NCI-H524 (cell line): ENCODE measurements around the gene KATNB1.
"Not testable (repeated sequence)": the region's sequence is repeated elsewhere in the genome, so short reads cannot be mapped to it uniquely, and the experiment has no call there.

Source experiments
- DNase-seq, 2 experiments: peaks; one replicate each; lab custom pipeline; 2025; lab: John Stamatoyannopoulos, UW

The KATNB1 gene

DNA sequence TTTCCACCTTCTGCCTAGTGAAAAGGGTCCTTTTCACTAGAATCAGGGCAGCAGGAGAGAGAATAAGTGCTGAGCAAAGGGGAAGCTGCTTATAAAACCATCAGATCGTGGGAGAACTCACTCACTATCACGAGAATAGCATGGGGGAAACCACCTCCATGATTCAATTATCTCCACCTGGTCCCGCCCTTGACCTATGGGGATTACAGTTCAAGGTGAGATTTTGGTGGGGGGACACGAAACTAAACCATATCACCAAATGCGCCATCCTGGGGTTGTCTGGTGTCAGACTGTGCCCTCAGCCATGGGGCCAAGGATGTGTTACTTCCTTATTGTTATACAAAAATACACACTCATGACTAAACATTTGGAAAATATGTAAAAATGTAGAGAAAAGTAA lies 10.4 kb upstream of the KATNB1 start:
- DNase-seq: no peak

DNA sequence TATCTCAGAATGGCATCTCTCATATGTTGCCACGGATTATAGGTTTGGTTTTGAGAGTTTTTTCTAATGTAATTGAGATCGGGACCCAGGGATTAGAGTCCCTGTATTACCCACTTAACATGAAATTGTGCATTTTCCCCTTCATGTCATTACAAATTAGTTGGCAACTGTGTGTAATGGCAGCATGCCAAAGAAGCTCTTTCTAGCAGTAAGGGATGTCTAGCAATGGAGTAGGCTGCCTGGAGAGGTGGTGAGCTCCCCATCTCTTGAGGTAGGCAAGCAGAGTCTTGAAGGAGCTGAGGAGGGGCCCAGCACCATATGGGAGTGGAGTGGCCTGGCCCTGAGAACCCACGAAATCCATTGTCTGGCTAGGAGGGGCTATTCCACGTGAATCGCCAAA lies 10.0 kb upstream of the KATNB1 start:
- peak; percentile 34 to 51 for DNase-seq

DNA sequence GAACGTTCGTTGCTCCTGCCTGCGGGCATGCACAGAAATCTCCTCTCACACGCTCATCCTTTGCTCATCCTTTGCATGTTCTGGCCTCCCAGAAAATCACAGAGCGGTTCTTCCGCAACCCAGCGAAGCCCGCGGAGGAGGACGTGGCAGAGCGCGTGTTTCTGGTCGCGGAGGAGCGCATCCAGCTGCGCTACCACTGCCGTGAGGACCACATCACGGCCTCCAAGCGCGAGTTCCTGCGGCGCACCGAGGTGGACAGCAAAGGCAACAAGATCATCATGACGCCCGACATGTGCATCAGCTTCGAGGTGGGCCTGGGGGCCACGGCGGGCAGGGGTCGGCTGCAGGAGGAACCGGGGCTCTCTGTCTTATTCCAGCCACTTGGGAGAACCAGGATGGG lies 9.6 kb upstream of the KATNB1 start:
- DNase-seq: no peak

DNA sequence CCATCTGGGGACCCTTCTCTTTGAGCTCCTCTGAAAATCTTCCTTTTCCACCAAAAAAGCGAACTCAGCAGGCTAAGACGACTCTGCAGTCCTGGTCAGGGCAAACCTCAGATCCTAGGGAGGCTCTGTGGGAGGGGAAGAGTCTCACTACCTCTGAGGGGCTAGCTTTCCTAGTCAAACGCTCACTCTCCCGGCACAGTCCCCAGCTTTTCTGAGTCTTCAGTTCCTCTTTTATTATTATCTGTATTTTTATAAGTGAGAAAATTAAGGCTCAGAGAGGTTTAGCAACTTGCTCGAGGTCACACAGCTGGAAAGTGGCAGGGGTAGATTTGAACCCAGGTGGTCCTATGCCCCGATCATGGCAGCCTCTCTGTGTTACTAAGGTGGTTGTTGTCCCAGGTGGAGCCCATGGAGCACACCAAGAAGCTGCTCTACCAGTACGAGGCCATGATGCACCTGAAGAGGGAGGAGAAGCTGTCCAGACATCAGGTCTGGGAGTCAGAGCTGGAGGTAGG lies 9.1 kb upstream of the KATNB1 start:
- DNase-seq: no peak

DNA sequence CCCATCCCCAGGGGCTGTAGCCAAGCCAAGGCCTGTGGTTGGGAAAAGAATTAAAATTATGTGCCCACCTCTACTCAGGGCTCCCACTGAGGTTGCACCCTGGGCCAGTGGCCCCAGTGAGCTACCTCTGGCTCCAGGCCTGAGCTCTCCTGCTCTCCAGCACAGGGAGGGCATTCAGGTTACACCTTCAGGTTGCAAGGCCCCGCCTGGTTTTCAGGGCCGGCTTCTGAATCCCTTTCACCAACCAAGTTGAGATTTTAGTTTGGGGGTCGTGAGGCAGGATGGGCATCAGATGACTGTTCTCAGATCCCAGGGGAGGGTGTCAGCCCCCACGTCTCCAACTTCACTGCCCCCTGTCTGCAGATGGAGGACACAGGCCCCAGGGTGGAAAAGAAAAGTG lies 8.0 kb upstream of the KATNB1 start:
- no peak for DNase-seq

DNA sequence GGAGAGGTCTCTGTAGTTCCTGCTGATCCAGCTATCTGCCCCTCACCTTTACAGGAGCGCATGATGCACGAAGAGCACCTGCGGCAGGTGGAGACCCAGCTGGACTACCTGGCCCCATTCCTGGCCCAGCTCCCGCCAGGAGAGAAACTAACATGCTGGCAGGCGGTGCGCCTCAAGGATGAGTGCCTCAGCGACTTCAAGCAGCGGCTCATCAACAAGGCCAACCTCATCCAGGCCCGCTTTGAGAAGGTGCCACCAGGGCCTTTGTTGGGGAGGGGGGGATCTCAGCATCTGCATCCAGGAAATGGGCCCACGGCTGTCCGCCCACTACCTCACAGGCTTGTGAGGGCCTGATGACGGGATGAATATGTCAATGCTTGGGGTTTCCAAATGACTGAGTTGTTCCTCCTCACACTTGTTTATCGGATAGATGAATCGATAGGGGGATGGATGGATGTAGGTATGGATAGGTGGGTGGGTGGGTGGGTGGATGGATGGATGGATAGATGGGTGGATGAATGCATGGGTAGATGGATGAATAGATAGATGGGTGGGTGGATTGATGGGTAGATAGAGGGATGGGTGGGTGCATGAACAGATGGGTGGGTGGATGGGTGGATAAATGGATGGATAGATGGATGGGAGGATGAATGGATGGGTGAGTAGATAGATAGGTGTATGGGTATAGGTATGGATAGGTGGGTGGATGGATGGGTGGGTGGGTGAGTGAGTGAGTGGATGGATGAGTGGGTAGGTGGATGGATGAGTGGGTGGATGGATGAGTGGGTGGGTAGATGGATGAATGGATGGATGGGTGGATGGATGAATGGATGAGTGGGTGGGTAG lies 7.0 kb upstream of the KATNB1 start:
- DNase-seq: no peak

DNA sequence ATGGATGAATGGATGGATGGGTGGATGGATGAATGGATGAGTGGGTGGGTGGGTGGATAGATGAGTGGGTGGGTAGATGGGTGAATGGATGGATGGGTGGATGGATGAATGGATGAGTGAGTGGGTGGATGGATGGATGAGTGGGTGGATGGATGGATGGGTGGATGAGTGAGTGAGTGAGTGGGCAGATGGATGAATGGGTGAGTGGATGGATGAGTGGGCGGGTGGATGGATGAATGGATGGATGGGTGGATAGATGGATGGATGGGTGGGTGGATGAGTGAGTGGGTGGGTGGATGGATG lies 6.4 kb upstream of the KATNB1 start:
- no peak for DNase-seq

DNA sequence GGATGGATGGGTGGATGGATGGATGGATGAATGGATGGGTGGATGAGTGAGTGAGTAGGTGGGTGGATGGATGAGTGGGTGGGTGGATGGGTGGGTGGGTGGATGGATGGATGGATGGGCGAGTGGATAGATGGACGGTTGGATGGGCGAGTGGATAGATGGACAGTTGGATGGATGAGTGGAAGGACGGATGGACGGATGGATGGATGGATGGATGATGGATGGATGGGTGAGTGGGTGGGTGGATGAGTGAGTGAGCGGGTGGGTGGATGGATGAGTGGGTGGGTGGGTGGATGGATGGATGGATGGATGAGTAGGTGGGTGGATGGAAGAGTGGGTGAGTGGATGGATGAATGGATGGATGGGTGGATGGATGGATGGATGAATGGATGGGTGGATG lies 5.7 kb upstream of the KATNB1 start:
- DNase-seq: not testable (repeated sequence)

DNA sequence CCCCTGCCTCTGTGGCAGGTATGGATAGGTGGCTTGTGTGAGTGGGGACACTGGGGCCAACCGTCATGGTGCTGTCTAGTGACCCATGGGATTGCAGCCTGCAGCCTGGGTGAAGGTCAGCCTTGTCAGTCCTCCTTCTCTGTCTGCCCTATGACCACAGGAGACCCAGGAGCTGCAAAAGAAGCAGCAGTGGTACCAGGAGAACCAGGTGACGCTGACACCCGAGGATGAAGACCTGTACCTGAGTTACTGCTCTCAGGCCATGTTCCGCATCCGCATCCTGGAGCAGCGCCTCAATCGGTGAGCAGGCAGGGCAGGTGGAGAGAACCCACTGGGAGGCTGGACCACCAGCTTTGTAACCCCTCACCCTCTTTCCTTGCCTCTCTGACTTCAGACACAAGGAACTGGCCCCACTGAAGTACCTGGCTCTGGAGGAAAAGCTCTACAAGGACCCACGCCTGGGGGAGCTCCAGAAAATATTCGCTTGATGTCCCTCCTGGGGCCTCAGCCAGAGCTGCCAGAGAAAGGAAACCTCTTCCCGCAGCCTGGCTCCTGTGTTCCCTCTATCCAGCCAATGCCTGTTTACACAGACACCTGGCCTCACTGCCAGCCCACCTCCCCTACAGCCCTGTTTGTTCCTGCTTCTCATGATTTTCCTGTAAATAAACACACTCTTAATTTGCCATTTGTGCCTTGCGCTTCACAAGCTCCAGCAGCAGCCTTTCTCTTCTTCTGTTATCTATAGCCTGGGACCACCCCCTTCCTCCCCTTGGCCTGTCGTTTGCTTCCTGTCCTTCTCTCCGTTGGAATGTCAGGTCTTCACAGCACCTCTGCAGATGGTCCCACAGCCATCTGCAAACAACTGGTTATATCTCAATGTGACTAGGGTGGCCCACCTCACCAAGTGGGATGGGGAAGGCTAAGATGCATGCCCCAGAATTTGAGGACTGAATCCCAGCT lies 4.5 kb upstream of the KATNB1 start:
- no peak for DNase-seq

DNA sequence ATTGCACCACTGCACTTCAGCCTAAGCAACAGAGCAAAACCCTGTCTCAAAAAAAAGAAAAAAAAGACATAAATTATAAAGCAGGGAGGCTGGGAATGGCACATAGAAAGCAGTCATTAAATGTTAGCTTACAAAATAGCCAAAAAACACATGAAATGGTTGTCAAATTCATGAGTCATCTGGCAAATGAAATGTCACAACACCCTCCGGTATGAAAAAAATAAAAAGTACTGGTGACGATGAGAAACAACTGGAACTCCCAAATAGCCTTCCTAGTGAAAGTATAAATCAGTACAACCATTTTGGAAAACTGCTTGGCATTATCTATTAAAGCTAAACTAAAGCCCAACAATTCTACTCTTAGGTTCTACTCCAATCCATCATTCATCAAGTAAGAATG lies 3.5 kb upstream of the KATNB1 start:
- no peak for DNase-seq

DNA sequence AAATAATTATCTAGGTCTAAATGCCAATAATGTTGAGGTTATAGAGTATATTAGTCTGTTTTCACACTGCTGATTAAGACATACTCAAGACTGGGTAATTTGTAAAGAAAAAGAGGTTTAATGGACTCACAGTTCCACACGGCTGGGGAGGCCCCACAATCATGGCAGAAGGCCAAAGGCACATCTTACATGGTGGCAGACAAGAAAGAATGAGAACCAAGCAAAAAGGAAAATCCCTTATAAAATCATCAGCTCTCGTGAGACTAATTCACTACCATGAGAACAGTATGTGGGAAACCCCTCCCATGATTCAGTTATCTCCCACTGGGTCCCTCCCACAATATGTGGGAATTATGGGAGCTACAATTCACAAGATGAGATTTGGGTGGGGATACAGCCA lies 2.9 kb upstream of the KATNB1 start:
- DNase-seq: no peak

DNA sequence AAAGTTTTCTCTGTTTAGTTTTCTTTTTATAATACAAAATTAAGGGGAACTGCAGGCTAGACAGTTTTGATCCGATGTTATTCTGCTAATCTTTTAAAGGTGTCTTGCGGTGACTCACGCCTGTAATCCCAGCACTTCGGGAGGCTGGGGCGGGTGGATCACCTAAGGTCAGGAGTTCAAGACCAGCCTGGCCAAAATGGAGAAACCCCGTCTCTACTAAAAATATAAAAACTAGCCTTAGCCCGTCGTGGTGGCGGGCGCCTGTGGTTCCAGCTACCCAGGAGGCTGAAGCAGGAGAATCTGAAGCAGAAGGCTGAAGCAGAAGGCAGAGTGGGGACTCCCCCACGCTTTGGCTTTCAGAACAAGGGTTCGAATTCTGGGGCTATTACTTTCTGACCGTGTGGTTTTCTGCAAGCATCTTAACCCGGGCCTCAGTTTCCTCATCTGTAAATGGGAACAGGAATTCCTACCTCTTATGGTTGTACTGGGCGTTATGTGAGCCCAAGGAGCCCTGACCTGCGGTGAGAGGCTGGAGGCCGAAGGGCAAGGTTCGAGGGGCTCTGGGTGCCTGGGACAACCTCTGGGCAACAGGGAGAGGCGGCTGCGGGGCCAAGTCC lies 1.2 kb upstream of the KATNB1 start:
- no peak for DNase-seq

DNA sequence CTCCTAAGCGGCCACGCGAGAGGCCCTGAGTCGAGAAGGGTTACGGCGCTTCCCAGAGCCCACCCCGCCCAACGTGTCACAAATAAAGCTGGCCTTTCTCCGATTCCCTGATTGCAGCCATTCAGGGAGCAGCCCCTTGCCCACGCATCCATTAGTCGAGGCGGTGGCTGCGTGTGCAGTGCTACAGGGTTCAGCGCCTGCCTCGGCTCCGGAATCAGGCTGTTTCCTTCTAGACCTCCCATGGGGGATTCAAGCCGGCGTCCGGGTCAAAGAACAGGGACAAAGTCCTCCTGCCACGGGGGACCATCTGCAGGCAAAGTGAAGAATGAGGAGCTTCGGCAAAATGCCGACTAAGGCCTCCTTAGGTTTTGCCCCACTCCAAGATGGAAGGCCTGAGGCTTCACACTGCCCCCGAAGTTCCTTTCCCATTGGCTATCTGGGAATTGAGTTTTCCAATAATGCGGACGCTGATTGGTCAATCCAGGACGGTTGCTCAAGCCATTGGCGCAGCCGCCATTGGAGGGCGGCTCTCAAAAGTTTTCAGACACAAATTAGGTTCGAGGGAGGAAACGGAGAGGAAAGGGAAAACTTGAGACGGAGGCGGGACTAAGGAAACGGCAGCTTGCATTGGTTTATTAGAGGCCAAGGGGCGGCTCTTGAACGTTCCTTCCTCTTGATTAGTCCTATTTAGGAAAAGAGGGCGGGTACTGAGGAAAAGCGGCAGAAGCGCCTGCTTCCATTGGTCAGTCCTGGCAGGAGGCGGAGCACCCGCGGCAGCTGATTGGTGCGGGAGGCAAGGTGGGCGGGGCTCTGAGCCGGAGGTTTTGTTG lies 430 bp upstream of the KATNB1 start:
- DNase-seq: peak; percentile 100

DNA sequence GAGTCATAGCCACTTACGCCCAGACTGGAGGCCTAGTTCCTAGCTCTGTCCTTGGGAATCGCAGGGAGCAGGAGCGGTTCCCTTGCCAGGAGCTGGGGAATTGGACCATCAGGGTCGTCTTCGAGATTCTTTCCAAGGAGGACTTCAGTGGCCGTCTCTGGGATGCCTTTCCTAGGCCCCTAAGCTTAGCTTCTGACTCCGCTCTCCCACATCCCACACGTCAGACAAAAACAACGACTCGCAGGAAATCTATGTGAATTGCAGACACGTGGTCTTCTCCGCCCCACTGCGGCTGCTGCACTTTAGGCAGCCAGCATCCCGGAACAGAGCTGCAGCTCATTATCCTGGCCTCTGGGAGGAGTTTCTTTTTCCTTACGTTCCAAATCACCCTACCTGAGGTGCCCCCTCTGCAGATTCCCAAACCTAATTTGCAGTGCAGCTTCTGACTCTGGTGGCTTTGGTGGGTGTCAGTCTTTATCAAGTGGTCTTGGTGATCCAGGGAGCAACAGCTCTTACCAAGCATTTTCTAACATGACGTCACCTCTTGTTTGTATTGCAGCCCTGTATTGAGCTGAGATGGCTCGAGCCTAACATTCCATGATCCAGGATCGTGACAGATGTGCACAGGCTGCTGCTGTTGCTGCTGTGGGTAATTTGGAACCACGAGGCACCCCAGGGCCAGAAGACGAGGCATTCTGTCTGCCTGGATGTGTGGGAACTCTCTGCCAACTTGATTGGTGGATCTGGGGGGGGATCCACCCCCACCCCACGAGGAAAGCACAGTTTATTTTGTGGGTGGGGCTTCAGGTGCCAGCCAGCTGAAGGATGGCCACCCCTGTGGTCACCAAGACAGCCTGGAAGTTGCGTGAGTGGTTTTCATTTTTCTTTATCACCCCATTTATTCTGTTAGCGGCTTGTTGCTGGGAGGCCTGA lies 1.1 kb downstream of the KATNB1 start:
- peak in 1 of 2 experiments; percentile 31 for DNase-seq

DNA sequence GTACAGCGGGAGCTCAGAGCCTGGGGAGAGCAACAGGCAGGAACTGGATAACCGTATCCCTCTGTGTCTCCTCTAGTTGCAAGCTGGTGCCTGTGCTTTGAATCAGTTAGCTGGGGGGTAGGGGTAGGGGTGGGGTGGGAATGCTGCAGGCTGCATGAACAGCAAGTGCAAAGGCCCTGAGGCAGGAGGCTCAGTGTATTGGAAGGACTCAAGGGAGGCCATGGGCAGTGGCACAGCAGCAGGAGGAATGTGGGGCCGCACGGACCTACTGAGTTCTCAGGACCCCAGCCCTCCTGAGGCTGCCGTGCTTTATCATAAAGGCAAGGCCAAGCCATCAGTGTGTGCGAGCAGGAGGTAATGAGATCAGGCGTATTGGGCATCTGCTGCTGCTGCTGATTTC lies 3.3 kb downstream of the KATNB1 start:
- DNase-seq: no peak

DNA sequence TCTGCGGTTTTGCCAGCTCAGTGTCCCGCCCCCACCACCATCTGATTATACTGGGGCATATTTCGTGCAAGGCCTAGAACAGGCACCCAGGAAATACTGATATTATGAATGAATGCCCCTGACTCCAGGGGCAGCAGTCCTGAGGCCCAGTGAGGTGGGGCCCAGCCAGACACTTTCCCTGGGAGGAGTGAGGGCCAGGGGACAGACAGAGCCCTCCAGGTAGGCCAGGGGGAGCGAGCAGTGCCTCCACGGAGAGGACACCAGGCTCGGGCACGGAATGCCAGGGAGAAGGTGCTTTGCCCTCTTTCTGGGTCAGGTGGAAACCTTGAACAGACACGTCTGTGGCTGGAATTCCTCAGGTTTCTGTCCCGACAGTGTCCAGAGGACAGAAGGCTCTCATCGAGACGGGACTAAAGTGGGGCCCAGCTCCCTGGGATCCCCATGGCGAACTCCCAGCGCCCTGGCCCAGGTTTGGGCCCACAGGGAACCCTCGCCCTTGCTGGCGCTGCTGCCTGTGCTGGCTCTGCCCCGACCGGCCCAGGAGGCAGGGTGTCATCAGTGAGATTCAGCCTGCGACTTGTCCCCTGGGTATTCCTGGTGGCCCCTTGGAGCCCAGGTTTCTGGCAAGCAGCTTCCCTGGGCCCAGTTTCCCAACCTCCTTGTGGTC lies 4.3 kb downstream of the KATNB1 start:
- DNase-seq: no peak

DNA sequence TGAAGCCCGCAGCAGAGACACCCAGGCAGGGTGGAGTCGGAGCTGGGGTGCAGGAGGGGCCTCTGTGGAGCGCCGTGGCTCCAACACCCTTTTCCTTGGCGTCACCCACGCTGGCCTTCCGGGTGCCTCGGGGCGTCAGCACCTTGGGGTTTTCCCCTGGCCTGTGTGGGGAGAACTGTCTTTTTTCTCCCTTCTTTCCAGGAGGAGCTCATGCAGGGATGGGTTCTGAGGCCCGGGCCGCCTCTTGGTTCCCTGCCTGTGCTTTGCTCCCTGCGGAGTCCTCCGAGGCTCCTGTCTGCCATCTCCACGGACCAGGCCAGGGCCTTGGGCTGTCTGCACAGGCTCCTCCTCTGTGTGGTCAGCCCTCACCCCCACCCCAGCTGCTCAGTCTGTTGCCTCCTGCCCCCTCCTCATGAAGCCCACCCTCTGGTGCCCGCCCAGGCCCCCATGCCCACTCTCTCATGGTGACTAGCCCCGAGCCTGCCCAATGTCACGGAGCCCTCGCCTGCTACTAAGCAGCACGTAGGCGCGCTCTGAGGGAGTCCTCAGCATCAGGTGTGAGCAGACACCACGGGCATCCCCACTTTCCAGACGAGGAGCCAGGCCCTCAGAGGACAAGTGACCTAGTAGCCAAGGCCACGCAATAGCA lies 5.0 kb downstream of the KATNB1 start:
- no peak for DNase-seq

DNA sequence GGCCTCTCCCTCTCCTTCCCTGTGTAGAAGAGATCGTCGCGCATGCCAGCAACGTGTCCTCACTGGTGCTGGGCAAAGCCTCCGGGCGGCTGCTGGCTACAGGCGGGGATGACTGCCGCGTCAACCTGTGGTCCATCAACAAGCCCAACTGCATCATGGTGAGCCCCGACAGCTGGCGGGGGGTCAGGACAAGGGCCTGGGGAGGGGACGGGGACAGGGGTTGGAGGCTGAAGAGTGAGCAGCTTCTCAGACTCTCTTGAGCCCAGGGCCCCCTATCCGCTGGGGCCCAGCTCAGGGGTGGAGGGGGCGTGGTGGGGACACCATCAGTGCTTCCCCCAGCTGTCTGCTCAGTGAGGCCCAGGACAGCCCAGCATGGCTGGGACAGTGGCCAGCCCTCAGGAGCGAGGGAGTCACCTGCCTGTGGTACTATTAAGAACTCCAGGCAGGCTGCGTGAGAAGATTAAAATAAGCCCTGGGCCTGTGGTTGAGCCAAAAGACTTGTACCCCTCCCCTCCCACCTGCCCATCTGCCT lies 6.2 kb downstream of the KATNB1 start:
- peak; percentile 88 to 97 for DNase-seq

DNA sequence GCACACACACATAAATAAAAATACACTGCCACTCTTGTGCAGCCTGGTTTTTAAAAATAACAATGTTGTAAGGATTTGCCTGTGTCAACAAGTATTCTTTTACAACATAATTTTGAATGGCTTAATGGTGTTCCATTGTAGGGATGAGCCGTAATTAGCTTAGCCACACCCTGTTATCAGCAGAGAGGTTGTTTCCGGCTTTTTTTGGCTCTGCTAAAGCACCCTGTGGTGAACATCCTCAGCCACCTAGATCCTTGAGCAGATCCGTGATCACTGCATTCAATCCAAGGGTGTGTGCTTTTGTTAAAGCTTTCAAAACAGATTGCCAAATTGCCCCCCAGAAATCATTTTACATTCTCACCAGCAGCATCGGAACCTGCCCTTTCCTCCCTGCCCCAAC lies 7.0 kb downstream of the KATNB1 start:
- DNase-seq: no peak
